Skin epidermis (tissue), 12 donors: ENCODE results near the gene CIROP.

Experiments
- H3K27ac ChIP-seq, 21 experiments: fragments of 200-600 bp; sonication (generic) in 11 of 21; one replicate each; pipeline ENCODE4 v1.5.0; 2020; ENCODE audit warnings: mild to moderate bottlenecking in 3 of 21, inconsistent platforms in 2 of 21, moderate library complexity in 2 of 21
- H3K4me3 ChIP-seq, 7 experiments: fragments of 200-600 bp; sonication (generic) in 2 of 7; one replicate each; pipeline ENCODE4 v1.5.0; 2020; ENCODE audit warnings: inconsistent platforms in 2 of 7, mild to moderate bottlenecking in 2 of 7, moderate library complexity in 1 of 7

The CIROP gene

DNA sequence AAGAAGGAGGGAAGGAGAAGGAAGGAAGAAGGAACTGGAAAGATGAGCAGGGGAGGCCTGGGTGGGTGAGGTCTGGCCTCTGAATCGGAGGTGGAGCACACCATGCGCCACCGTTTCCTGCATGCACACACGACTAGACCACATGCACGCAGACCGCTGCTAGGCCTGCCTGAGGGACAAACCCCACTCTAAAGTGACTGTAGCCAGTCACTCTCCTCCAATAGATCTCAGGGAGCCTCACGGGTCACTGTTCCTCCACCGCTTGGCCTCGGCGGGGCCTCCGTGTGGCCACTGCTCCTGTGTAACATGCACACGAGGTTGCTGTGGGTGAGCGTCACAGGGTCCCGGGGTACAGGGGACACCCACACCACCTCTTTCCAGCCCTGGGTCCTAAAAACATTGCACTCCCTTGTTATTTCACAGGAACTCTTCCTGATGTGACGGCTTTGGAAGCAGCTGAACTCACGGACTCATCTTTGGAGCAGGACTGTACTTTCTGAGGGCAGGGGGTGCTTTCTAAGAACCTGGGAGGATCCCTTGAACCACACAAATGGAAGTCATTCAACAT is 31.9 kb upstream of the CIROP start:
- H3K27ac ChIP-seq: peak overlapping the region in 1 of 21 experiments; percentile 79
- H3K4me3 ChIP-seq: no peak overlapping the region

DNA sequence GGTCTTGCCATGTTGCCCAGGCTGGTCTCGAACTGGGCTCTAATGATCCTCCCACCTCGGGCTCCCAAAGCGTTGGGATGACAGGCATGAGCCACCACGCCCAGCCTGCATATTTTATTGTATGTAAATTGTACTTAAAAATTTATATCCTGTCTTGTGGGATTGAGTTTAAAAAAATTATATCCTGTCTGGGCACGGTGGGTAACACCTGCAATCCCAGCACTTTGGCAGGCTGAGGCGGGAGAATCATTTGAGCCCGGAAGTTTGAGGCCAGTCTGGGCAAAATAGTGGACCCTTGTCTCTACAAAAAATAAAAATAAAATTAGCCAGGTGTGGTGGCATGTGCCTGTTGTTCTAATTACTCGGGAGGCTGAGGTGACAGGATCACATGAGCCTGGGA is 28.2 kb upstream of the CIROP start:
- no peak overlapping the region for H3K4me3 ChIP-seq
- no peak overlapping the region for H3K27ac ChIP-seq

DNA sequence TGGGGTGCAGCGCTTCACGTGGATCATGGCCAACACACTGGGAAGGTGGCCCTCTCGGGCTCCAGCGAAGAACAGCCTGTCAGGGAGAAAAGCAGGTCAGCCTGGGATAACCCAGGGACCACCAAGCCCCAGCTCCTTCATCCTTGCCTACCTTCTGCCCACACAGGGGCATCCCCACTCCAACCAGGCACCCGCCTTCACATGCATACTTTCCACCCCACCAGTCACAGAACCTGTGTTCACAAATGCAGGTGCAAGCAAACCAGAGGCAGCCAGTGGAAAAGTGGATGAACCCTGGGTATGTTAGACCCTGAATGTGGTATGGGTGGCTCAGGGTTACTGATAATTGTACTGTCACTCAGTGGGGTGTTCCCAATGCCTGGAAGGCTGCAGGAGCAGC is 26.7 kb upstream of the CIROP start:
- Histone ChIP-seq H3K4me3 (no peak overlapping the region), H3K27ac (no peak overlapping the region)

DNA sequence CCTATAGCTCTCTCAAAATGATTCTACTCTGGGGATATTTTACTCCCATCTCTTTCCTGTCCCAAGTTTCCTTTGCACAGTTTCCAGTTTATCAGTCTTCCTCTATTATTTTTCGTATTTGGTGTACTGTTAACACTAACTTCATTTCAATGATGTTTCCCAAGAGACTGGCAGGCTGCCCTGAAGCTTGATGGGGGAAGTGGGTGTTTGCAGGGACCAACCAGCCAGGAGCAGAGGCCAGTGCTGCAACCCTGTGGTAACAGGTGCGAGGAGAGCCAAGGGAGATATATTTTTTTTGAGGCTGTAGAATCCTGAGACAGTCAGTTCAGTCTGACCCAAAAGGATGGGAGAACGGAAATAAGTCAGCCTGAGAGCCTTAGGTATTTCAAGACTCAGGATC is 26.1 kb upstream of the CIROP start:
- H3K4me3 ChIP-seq: no peak overlapping the region
- no peak overlapping the region for H3K27ac ChIP-seq

DNA sequence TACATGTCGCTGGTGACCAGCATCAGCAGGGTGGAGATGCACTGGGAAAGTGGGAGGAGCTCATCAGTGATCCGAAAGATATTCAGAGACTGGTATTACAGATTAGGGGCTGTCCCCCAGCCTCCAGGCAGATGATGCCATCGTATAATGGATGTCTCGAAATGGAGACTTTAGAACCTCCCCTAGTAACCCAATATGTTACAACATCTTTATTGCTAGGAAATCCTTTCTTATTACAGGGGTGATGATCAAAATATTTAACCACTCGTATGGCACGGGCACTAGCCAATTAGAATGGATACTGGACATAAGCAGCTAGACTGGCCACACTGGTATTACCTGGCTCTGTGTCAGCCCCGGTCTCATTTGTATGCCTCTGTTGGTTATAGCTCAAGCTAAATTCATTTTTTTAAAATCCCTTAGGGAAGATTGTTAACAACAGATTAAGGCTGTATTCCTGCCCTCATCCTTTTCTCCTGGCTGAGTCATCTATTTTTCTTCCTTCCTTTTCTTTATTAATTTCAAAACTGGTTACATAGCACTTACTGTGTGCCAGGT is 25.0 kb upstream of the CIROP start:
- Histone ChIP-seq H3K4me3 (no peak overlapping the region), H3K27ac (peak overlapping the region in 1 of 21 experiments; percentile 8)

DNA sequence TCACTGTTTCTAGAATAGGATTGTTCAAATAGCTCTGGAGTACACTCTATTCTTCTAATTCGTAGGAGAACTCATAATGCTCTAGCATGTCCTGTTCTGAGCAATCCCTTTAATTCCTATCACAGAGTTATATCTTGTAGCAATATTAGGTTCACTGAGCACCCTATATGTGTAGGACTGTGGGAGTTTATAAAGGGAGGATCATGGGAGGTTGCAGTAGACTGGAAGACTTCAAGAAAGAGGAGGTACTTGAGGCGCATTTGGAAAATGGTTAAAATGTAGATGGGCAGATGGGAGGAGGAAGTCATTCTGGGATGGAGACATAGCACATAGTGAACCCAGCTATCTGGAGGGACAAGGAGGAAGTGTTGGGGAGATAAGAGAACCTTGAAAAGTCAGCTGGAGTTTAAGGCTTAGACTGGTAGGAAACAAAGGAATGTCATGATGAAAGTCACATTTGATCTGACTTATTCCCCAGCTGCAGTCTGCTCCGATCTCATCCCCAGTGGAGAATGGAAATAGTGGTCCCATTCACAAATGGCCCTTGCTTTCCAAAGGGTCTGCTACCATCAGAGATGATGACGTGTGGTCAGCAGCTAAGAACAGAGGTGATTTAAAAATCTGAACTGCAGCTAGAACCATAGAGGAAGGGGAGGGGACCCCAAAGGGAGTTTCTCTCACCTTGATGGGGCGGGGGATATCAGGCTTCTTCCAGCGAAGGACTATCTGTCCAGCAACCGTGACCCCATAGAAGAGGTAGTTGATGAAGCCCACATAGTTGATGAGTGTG is 24.4 kb upstream of the CIROP start:
- no peak overlapping the region for H3K27ac ChIP-seq

DNA sequence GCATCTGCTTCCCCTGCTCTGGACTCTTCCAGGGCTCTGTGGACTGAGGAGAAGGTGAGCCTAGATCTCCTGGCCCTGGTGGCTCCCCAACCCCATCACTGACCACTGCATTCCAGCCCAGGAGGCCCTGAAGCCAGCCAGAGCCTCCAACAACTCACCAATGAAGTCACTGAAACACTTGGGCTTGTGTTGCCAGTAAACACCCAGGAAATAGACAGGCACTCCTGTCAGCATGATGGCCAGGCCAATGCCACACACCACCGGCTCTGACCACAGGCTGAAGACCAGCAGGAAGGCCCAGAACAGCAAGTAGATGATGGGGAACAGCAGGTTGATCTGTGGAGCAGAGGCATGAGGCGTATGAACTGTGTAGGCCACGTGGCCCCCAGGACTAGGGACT is 23.1 kb upstream of the CIROP start:
- H3K4me3 ChIP-seq: no peak overlapping the region
- peak overlapping the region in 1 of 21 experiments; percentile 16 for H3K27ac ChIP-seq

More for the DNA sequence above, 24.4 kb upstream of the CIROP start:
- H3K4me3 ChIP-seq: no peak overlapping the region

DNA sequence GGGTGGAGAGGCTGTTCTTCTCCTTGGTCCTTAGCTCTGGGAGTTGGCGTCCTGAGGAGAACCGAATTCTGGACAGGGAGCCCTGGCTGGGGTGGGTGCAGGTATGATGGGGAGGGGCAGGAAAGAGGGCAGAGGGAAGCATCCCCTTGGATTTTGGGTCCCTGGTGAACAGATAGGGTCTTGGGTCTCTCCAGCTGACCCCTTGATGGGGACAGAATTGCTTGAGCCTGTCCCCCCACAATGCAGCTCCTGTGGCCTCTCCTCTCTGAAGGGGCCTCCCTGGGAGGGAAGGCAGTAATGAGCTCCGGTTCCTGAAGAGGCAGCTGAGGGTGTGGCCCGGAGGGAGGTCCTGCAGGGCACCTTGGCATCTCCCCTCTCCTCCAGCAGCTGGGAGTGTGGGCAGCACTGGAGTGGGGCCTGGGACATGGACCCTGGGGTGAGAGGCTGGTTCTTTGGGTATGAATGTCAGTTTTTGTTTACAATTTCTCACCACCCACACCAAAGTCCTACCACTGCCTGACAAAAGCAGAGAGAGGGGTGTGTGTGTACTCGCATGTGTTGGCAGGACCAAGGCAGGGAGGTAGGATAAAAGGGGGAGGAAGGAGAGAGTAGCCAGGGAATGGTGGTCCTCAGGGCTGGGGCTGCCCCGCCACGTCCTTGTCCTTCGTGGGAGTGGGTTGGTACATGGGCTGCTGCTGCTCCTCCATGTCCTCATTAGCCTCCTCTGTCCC is 21.9 kb upstream of the CIROP start:
- no peak overlapping the region for H3K4me3 ChIP-seq
- H3K27ac ChIP-seq: no peak overlapping the region

DNA sequence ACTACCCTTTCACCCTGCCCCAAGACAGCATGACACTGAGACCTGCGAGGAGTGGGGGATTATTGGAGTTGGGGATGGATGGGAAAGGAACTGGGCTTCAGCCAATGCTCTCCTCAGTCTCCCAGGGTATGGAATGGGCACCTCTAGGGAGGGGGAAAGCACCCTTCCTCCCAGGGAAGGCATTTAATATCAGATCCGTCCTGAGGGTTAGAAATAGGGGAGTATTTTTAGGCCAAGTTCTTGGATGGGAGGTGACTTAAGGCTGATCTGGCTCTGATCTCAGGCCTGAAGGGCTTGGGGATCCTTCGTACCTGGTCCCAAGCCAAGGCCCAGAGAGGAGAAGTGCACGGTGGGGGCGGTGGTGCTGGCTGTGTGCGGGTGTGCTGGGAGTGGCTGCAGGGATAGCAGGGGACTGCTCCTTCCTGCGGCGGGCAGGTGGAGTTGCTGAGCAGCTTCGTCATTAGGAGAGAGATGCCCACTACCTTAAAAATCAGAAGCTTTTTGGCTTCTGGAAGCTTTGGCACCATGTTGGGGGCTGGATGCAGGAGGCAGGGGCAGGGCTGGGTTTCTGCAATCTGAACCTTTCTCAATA is 21.2 kb upstream of the CIROP start:
- H3K27ac ChIP-seq: peak overlapping the region in 2 of 21 experiments; percentile 21 to 63
- H3K4me3 ChIP-seq: no peak overlapping the region

DNA sequence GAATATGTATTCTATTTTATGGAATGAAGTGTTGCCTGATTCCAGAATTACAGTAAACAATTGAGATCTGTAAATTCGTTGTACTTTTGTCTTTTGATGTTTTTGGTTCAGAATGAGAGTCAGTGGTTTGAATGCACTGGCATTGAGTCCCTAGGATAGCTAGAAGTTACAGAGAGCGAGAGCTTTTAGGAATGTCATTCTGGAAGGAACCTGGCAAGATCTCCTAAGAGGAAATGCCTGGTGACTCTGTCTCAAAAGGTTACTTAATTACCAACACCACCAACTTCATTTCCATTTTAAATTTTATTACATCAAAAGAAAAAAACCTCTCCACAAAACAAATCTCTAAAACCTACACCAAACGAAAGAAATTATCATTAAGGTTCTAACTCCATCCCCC is 20.2 kb upstream of the CIROP start:
- peak overlapping the region in 3 of 21 experiments; percentile 13 to 63 (median 14) for H3K27ac ChIP-seq
- no peak overlapping the region for H3K4me3 ChIP-seq

DNA sequence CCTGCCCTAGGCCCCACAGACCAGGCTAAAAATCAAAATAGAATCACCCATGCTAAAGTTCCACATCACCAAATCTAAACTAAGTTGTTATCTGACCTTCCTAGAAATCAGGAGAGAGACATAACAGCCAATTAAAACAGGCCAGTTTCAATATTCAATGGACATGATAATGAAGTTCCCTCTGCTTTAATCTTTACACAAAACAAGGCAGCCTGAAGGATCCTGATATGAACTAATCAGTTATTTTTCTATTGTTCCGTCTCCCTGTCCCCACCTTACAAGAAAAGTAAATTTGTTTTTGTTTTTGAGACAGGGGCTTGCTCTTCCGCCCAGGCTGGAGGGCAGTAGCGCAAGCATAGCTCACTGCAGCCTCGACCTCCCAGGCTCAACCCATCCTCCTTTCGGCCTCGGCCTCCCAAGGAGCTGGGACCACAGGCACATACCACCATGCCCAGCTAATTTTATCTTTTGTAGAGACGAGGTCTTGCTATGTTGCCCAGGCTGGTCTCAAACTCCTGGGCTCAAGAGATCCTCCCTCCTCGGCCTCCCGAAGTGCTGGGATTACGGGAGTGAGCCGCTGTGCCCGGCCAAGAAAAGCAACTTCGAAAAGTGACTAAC is 19.7 kb upstream of the CIROP start:
- peak overlapping the region in 4 of 21 experiments; percentile 13 to 72 (median 30) for H3K27ac ChIP-seq

DNA sequence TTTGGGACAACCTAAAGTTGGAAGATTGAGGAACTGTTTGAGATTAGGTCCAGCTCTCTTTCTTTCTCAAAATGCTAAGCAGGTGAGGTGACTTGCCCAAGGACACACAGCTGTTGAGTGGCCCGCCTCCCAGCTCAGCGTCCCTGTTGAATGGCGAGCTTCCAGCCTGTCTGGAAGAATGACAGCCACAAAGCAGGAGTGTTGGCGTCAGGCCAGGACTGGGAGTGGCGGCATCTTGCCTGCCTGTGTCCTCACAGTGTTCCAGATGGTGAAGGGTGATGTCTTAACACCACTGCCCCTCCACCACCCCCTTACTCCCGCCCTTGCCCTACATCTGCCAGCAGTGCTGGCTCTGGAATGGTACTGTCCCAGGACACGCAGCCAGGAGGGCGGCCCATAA is 18.6 kb upstream of the CIROP start:
- H3K4me3 ChIP-seq: no peak overlapping the region
- H3K27ac ChIP-seq: peak overlapping the region in 4 of 21 experiments; percentile 32 to 72 (median 36)

More for the DNA sequence above, 19.7 kb upstream of the CIROP start:
- H3K4me3 ChIP-seq: no peak overlapping the region

DNA sequence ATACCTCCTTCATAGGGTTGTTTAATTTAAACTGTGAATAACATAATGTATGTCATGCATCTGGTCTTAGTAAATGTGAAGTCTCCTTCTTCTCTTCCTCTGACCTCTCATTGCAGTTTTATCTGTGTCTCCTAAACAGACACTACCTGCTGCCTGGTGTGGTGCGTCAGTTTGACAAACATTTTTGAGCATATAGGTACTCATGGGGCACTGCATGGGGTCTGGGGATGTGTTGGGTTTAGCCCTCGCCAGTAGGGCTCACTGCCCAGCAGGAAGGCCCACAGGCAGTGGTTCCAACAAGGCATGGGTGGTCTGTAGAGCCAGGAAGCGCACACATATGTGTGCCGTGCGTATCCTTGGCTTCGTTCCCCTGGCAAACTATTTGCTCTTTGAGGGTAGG is 17.3 kb upstream of the CIROP start:
- H3K4me3 ChIP-seq: no peak overlapping the region
- H3K27ac ChIP-seq: peak overlapping the region in 3 of 21 experiments; percentile 38 to 60 (median 42)

DNA sequence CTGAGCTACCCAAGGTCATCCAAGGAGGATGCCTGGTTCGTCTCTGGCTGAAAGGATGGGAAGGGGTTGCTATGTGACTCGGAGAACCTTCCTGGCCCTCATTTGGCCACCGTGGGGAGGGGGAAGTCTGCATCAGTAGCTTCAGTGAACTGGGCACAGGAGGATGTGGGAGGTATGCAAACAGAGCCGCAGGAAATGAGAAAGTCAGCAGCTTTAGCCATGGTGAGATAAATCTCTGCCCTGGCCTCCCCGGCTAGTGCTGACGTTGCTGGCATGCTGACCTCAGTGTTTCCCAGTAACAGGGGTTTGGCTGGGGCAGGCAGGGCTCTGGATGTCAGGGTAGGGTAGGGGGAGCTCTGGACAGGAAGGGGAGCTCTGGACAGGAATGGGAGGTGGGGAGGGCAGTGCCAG is 16.6 kb upstream of the CIROP start:
- peak overlapping the region in 11 of 21 experiments; percentile 1 to 74 (median 38) for H3K27ac ChIP-seq
- H3K4me3 ChIP-seq: no peak overlapping the region

DNA sequence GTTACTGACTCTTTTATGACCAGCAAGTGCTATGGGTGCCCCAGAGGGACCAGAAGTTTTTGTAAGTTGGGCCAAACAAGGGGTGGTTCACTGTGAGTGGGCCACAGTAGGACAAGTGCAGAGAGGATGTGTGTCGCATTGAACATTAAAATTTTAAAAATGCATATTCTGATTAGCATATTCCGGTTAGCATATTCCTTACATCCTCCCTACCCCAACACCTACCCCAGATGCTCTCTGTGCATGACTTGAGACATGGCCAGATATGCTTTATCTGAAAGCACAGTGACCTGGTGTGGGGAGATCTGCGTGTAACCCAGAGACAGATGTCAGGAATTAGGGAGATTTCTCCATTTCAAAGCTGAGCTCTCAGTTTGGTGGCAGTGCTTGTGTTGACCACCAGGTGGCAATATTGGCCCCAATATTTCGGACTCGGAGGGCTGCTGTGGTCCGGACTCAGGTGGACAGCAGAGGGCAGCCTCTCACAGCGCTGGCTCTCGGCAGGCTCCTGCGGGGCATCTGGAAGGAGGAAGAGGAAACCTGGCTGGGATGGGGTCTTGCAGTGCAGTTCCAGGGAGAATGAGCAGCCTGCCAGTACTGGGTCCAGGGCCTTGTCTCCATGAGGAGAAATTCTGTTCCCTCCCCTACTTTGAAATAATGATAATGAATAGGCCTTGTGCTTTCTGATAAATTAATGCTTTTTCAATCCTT is 15.9 kb upstream of the CIROP start:
- Histone ChIP-seq H3K27ac (peak overlapping the region in 9 of 21 experiments; percentile 14 to 85 (median 71)), H3K4me3 (no peak overlapping the region)

DNA sequence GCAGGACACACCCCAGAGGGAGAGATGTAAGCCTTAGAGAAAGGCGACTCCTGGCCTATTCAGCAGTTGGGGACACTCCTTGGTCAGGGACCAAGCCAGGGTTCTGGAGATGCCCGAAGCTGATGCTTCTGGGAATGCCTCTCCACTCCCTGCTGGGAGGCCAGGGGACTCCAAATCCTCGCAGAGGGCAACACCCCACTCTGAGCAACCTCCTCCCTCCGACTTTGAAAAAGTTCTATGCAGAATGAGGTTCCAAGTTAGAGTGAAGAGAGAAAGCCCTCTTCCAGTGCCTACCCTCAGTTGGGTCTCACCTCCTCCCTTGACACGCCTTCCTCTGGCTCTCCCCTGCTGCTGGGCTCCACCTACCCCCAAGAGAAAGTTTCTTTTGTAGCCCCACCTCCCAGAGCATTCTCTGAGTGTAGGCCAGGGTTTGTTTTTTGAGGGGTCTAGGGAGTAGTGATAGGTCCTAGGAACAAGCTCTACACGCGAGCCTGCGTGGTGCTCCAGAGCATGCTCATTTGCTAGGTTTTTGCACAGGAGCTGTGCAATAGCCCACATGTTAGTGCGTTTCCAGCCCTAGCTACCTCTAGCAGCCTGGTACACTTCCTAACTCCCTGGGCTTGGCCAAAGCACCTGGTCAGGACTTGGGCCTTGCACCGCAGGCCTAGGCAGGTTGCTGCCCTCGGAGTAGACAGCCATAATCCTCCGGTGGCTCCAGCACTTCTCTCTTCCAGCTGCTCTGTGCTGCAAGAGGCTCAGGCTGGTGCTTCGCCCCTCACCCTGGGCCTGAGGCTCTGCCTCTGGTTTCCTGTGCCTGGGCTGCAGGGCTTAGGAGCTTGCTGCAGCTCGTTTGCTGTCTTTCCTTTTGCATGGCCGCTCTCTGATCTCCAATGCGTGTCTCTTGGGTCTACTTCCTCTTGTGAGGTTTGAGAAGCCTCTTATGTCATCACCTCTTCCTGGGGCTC is 14.9 kb upstream of the CIROP start:
- peak overlapping the region in 12 of 21 experiments; percentile 22 to 85 (median 56) for H3K27ac ChIP-seq
- no peak overlapping the region for H3K4me3 ChIP-seq

DNA sequence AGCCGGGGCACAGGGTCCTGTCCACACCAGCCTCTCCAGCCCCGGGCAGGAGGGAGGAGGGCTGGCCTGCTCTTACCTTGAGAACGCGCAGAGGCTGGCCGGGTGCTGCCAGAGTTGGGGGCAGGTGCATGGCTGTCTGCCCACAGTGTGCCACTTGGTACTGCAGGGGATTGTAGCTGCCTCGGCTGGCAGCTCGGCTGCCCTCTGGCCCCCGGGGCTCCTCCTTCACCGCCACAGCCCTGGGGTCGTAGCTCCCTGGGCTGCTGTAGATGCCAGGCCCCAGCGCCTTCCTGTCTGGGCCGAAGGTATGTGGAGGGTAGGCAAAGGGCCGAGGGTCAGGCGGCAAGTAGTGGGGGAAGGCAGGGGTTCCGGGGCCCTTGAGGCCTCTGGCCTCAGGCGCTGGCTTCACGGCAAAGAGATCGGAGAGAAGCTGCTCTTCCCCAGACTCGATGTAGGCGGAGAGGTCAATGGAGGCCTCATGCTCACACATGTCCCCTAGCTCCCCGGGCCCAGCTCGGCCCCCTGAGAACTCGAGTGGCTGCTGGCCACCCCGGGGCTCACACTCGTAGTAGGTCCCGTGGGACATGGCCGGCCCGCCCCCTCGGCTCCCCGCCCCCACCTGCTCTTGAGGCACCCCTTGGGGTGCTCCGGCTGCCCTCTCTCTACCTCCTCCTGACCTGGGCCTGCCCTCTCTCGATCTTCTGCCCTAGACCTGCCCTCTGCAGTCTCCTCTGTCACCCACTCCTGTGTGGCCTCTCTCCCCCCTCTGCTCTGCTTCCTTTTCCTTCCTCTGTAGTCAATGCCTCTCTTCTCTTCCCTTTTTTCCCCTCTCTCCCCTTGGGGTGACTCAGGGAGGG is 13.9 kb upstream of the CIROP start, which contains the start of gene CEBPE:
Gene CEBPE (minus strand): TSS at position 750 of the 857 bp plus-strand sequence. CDS start 164 bp downstream, at position 586.
- peak within 1 kb of the TSS in 12 of 21 experiments; percentile 22 to 85 (median 56) for H3K27ac ChIP-seq
- no peak within 1 kb of the TSS for H3K4me3 ChIP-seq
